ENCODE data around the gene EDDM13.
A peak's percentile ranks its signal among the peaks of the same experiment; 100 is the strongest.
"Not testable (repeated sequence)": the region's sequence is repeated elsewhere in the genome, so short reads cannot be mapped to it uniquely, and the experiment has no call there.

Gene EDDM13

DNA sequence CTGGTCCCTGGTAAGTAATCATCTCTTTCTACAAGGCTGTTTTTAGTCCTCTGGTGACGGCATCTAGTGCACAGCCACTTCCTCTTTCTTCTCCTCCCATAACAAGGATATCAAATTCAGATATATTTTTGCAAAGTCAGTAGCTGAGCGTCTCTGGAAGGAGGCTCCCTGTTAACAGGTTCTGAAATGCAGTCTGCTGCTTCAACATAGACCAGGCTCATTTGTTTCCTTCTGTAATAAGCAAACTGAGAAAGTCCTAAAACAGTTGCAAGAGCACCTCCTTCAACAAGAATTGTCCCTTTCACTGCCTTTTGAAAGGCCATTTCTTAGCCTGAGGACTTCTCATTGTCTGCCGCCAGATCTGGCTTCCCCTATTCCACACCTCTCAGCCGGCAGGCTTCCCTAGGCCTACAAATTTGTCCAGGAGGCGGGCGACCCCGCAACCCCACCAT is 49.5 kb downstream of the EDDM13 start:
- peak; percentile 60 to 72 (median 70) for DNase-seq

DNA sequence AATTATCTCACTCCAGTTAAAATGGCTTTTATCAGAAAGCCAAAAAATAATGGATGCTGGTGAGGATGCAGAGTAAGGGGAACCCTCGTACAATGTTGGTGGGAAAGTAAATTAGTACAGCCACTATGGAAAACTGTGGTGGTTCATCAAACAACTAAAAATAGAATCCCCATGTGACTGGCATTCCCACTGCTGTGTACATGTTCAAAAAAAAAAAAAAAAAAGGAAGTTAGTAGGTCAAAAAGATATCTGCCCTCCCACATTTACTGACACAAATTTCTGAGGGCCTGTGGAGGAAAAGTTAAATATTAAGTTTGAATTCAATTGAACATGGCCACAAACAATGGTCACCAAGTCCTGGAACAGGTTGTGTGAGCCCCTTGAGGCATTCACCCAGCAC is 51.9 kb downstream of the EDDM13 start:
- DNase-seq = peak; percentile 58 to 77 (median 64)

DNA sequence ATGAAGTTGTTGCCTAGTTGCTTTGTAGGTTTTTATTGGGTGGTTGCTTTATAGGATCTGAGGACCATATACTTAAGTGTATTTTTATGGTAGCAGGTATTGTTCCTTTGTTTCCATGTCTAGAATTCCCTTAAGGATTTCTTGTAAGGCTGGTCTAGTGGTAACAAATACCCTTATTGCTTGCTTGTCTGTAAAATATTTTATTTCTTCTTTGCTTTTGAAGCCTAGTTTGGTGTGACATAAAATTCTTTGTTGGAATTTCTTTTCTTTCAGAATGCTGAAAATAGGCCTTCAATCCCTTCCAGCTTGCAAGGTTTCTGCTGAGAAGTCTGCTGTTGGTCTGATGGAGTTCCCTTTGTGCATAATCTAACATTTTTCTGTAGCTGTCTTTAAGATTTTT is 60.1 kb downstream of the EDDM13 start:
- no peak for DNase-seq

DNA sequence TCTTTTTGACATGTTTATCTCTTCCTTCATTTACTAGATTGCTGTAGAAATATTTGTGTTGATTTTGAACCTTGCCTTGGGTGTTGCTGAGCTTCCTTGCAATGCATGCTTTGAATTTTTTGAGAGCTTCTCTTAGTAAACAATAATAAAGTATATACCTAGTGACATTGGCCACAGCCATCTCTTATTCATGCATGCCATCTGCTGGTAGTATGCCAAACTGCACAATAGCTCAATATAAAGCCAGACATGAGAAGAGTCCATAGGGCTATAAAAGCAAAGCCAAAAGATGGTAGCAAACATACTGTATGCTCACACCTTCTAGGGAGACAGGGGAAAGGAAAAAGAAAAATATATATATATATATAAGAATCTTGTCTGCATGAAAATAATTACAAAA is 61.0 kb downstream of the EDDM13 start:
- DNase-seq = peak; percentile 78 to 88 (median 85)

DNA sequence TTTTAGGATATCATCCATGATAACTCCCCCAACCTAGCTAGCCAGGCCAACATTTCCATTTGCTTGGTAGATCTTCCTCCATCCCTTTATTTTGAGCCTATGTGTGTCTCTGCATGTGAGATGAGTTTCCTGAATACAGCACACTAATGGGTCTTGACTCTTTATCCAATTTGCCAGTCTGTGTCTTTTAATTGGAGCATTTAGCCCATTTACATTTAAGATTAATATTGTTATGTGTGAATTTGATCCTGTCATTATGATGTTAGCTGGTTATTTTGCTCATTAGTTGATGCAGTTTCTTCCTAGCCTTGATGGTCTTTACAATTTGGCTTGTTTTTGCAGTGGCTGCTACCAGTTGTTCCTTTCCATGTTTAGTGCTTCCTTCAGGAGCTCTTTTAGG is 62.8 kb downstream of the EDDM13 start:
- not testable (repeated sequence) for DNase-seq

DNA sequence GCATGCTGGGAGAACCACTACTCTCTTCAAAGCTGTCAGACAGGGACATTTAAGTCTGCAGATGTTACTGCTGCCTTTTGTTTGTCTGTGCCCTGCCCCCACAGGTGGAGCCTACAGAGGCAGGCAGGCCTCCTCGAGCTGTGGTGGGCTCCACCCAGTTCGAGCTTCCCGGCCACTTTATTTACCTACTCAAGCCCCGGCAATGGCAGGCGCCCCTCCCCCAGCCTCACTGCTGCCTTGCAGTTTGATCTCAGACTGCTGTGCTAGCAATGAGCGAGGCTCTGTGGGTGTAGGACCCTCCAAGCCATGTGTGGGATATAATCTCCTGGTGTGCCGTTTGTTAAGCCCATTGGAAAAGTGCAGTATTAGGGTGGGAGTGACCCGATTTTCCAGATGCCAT is 64.5 kb downstream of the EDDM13 start:
- not testable (repeated sequence) for DNase-seq

DNA sequence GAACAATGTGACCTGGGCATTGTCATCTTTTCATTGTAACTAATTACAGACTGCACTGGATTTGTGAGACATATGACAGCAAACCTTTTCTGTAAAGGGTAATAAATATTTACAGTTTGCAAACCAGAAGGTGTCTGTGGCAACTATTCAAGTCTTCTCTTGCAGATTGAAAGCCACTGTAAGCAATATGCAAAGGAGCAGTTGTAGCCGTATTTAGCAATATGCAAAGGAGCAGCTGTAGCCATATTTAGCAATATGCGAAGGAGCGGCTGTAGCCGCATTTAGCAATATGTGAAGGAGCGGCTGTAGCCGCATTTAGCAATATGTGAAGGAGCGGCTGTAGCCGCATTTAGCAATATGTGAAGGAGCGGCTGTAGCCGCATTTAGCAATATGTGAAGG is 66.5 kb downstream of the EDDM13 start:
- DNase-seq = not testable (repeated sequence)

DNA sequence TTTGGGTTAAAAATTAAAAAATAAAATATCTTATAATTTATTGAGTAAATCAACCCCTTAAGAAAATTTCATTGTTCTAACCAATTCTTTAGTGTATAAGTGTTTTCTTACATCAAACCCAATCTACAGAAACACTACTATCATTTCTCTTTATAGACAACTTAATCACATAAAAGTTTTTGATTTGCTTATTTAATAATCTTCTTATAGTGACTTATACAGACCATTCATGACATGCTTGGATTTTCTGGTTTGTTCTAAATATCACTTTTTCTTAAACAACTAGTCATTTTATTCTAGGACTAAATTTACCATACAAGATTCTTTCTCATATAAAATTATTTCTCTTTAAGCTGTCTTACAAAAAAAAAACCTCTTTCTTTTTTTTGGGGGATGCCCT is 69.4 kb downstream of the EDDM13 start:
- DNase-seq = no peak

DNA sequence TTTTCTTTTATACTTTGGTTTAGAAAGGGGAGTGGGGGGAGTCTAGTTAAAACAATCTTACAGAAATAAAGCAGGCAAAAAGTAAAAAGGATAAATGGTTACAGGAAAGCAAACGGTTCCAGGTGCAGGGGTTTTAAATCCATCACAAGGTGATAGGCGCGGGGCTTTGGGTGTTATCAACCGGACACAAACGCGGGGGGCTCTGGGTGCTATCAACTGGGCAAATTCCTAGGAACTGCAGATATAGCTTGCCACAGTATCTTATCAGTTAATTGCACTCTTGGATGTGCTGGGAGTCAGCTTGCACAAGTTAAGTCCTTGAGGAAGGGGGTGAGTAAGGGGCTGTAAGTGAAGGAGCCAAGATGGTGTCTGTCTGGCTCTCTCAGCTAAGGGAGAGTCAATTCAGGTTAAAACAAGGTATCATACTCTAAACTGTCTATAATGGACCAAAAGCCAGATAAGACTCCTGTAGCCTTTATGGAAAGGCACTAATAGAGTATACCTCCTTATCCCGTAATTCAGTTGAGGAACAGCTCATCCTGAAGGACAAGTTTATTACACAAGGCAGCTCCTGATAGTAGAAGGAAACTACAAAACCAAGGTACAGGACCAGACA is 74.7 kb downstream of the EDDM13 start:
- DNase-seq = no peak

DNA sequence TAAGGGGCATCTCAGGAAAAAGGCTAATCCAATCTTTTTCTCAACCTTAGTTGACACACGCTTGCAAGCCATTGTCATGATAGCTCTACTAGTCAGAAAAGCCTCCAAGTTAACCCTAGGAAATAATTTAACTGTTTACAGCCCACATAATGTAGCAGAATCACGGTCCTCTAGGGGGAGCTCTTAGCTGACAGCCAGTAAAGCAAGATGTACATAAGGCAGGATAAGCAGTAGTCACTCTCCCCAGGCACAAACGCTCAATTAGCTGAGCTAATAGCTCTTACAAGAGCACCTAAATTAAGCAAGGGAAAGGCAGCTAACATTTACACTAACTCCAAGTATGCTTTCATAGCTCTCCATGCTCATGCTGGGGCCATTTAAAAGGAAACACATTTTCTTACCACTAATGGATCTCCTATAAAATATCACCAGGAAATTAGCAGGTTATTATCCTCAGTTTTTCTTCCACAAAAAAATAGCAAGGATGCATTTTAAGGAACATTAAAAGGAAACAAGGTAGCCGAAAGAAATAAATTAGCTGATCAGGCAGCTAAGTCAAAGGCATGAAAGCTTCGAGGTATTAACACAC is 75.8 kb downstream of the EDDM13 start:
- DNase-seq = peak in 2 of 3 donors; percentile 39 to 43

DNA sequence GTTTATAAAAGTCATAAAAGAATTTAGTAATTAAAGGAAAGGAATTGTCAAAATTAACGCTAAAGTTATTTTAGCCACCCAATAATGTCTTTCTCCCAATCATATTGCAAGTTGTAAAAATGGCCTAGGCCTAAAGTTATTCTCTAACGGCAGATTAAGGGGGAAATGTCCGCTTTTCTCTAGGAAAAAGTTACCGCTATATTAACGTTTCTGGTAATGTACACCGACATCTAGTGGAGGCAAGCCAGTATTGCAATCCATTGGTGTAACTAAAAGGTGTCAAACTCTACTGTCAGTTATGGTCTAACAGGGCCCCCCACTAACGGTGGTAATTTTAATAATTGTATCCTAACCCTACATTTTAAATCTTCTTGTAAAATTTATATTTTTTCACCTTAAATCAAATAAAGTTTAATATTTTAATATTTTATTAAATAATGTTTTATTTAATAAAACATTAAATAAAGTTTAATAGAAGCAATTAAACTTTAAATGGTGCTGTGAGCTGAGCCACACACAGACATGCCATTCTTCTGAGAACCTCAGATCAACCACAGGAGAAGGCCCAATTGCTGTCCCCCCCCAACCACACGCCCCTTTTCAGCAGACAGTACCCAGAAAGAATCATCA is 78.0 kb downstream of the EDDM13 start:
- DNase-seq = peak; percentile 73 to 81 (median 77)

DNA sequence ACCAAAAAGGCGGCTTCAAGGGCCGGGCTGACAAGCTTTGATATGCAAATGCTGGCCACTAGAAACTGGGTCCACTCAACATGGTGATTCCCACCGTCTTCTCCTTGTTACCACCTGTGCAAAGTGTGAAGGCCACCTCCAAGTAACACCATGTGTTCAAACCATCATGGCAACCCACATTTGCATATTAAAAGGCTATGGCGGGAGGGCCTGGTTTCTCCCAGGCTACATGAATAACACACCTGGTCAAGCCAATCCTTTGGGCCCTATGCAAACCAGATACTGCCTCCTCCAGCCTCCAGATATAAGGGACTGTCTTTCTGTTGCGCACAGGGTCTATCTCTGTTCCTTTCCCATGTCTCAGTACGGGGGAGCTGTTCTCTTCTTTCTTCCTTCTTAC is 78.7 kb downstream of the EDDM13 start:
- DNase-seq = no peak

DNA sequence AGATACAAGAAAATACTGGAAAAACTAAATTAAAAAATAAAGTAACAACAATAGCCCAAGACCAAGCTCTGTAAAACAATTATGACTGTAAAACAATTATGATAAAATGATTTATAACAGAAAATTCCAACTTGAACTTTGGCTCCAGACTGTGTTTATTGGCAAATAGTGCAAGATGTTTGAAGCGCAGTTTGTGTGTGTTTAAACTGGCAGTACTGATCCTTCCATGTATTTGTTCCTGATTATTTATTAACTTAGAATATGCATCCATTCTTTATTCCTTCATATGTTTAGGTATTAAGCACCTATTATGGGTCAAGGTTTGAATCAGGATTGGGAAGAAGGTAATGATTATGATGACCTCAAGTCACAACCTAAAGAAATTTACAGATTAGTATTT is 83.0 kb downstream of the EDDM13 start:
- DNase-seq = no peak

DNA sequence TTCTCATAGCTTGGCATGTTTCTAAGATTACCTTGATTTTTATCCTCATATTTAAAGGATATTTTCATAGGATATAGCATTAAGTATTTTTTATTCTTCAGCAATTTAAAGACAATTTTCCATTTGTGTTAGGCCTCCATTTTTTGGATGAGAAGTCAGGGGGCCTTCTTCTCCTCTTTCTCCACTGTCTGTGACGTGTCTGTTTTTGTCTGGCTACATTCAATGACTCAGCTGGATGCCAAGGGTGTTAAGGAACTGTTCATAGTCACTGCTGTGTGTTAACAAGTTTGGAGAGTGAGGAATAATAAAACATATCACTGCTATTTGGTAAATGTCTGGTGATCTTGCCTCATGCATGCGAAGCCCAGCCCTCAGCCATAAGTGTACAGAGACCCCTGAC is 84.4 kb downstream of the EDDM13 start:
- no peak for DNase-seq
